ENCODE data around the gene NFATC2. TPM values are rescaled to one million over a fixed set of nuclear protein-coding genes. Genes with fewer than 3 reads are reported as not detected.

The NFATC2 gene
- total and polyA plus RNA-seq, 12 donors: 0.43 to 5.7 (median 3.3) TPM

GRCh38 chr20:51562332-51563173 is 20.0 kb upstream of the NFATC2 start:
- Histone ChIP-seq H3K4me1 (peaks cover 8 to 63% (median 45%) of the 10 kb centered on the region in 9 donors), H3K4me3 (peak overlapping the region; percentile 19 to 72 (median 59)), H3K9me3 (no peaks in the 10 kb centered on the region), H3K36me3 (no peaks in the 10 kb centered on the region), H3K27me3 (peaks cover 0 to 69% (median 0%) of the 10 kb centered on the region in 7 donors), H3K27ac (peak overlapping the region; percentile 66 to 96 (median 86))
- DNase-seq: peak; percentile 79 to 94
- TF ChIP-seq CTCF (IDR thresholded peaks at IDR 0.05): peak in 7 of 9 donors; percentile 15 to 64 (median 39)
- peak; percentile 75 to 91 (median 84) for ATAC-seq
- 0 to 1% methylated on average over 76 of the region's 76 CpGs for WGBS, 2 donors
- intact Hi-C loops (cut with DNase I): loop anchor here in 5 of 10 donors (5.0 to 10.0 kb wide), 5 partner anchors 70 to 178 kb away; no protein-coding TSS in a partner anchor

- Histone ChIP-seq H3K27me3 (peaks cover 0 to 69% (median 0%) of the 10 kb centered on the region in 7 donors), H3K4me3 (peak overlapping the region; percentile 19 to 72 (median 59)), H3K27ac (peak overlapping the region; percentile 66 to 96 (median 86)), H3K4me1 (peaks cover 8 to 63% (median 45%) of the 10 kb centered on the region in 9 donors), H3K36me3 (no peaks in the 10 kb centered on the region), H3K9me3 (no peaks in the 10 kb centered on the region)
- DNase-seq (no peak), ATAC-seq (no peak)
- 0 to 1% methylated on average over 10 of the region's 10 CpGs for WGBS, 2 donors
- TF ChIP-seq CTCF (IDR thresholded peaks at IDR 0.05): no peak
- intact Hi-C loops (cut with DNase I): loop anchor here in 5 of 10 donors (5.0 to 10.0 kb wide), 5 partner anchors 70 to 177 kb away; no protein-coding TSS in a partner anchor
Measured at GRCh38 chr20:51562027-51562331, 19.5 kb upstream of the NFATC2 start.

- H3K4me1 ChIP-seq: peaks cover 8 to 58% (median 42%) of the 10 kb centered on the region in 9 donors
- no peak for ATAC-seq
Measured at GRCh38 chr20:51560550-51561307, 18.2 kb upstream of the NFATC2 start.

More at GRCh38 chr20:51560550-51561307, 18.2 kb upstream of the NFATC2 start:
- no peaks in the 10 kb centered on the region for H3K36me3 ChIP-seq
- no peak for DNase-seq
- H3K27me3 ChIP-seq: peaks cover 0 to 69% (median 0%) of the 10 kb centered on the region in 7 donors
- no peaks in the 10 kb centered on the region for H3K9me3 ChIP-seq
- intact Hi-C loops (cut with DNase I): loop anchor here in 5 of 10 donors (5.0 to 10.0 kb wide), 5 partner anchors 68 to 176 kb away; no protein-coding TSS in a partner anchor
- TF ChIP-seq CTCF (IDR thresholded peaks at IDR 0.05): no peak
- WGBS, 2 donors: 20 to 22% methylated on average over 16 of the region's 16 CpGs
- peak overlapping the region in 3 of 10 donors; percentile 6 to 90 (median 32) for H3K27ac ChIP-seq
- peak overlapping the region in 7 of 10 donors; percentile 24 to 72 (median 64) for H3K4me3 ChIP-seq

Data from heart right ventricle (tissue), 16 donors.